ENCODE data around the gene BMI1. TPM values are rescaled to one million over a fixed set of nuclear protein-coding genes. Genes with fewer than 3 reads are reported as not detected.

Gene BMI1
- total and polyA plus RNA-seq, 4 donors: 46.4 to 62.8 (median 55.6) TPM

DNA sequence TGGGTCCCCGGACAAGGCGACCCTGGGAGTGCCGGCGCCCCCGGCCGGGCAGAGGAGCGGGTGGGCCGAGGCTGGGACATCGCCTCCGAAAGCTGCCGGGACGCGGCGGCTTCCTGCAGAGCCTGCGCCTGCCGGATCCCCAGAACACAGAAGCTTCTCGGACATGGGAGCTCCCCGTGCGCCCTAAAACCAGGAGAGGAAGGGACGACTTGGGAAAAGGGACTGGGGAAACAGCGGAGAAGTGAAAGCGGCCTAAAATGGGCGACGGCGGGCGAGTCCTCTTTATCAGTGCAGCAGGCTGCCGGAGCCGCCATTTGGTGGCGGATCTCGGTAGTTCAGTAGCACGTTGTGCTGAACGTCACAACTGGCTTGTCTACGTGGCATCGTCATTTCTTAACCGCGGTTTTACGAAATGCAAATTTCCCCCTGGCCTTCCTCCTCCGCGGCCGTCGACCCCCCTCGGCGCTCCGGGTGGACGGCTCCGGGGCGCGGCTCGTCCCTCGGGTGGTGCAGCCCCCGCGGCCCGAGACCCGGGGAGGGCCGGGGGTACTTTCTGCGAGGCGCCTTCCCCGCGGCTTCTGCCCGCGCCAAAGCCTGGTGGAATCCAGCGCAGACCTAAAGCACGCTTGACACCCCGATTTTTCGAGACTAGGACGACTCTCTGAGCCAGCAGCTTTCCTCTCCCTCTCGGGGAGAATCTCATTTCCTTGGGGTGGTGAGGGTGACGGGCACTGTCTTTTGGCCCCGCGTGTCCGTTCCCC lies 14.5 kb downstream of the BMI1 start:
- H3K4me1 ChIP-seq (ENCODE audit: control insufficient read depth, insufficient read depth, low read length): peaks cover 36% of the 10 kb centered on the region
- H3K9me3 ChIP-seq (ENCODE audit: control insufficient read depth, insufficient read depth, low read length): no peaks in the 10 kb centered on the region
- peak overlapping the region; percentile 39 for H3K4me3 ChIP-seq (ENCODE audit: low read depth, low read length)
- peaks cover 82% of the 10 kb centered on the region for H3K27me3 ChIP-seq (ENCODE audit: control insufficient read depth, insufficient read depth, low read length)
- DNase-seq (ENCODE audit: low read depth in 4 of 6, low spot score in 6 of 6): peak in 2 of 6 donors; percentile 85 to 86
- no peaks in the 10 kb centered on the region for H3K36me3 ChIP-seq (ENCODE audit: control insufficient read depth, insufficient read depth, low read length)
- under 1% methylated on average over 69 of the region's 71 CpGs for WGBS (ENCODE audit: insufficient coverage)
- H3K27ac ChIP-seq (ENCODE audit: low read depth, low read length): no peak overlapping the region

GRCh38 chr10:22338185-22338900 lies 17.4 kb downstream of the BMI1 start:
- peaks cover 94% of the 10 kb centered on the region for H3K27me3 ChIP-seq (ENCODE audit: control insufficient read depth, insufficient read depth, low read length)
- no peaks in the 10 kb centered on the region for H3K36me3 ChIP-seq (ENCODE audit: control insufficient read depth, insufficient read depth, low read length)
- WGBS (ENCODE audit: insufficient coverage): no CpG with 5 or more reads among the region's 9 CpGs
- peaks cover 44% of the 10 kb centered on the region for H3K4me1 ChIP-seq (ENCODE audit: control insufficient read depth, insufficient read depth, low read length)
- H3K27ac ChIP-seq (ENCODE audit: low read depth, low read length): no peak overlapping the region
- H3K9me3 ChIP-seq (ENCODE audit: control insufficient read depth, insufficient read depth, low read length): no peaks in the 10 kb centered on the region
- peak in 2 of 6 donors; percentile 37 to 44 for DNase-seq (ENCODE audit: low read depth in 4 of 6, low spot score in 6 of 6)
- H3K4me3 ChIP-seq (ENCODE audit: low read depth, low read length): no peak overlapping the region

DNA sequence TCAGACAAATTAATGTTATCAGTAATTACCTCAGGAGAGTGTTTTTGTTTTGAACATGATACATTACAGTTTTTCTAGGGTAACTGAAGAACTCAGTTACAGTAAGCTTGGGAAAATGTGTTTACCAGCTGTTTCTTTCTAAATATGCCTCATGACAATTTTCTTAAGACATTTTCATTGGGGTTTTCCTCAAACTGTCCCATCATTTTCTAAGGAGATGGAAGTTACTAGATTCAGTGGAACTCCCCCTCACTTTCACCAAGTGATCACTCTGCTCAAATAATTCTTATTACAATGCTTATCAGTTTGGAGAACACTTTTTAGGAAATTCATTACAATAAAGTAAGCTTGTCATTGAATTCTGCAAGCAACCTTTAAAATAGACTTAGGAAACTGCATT lies 18.0 kb downstream of the BMI1 start:
- peaks cover 42% of the 10 kb centered on the region for H3K4me1 ChIP-seq (ENCODE audit: control insufficient read depth, insufficient read depth, low read length)
- no peak for DNase-seq (ENCODE audit: low read depth in 4 of 6, low spot score in 6 of 6)
- no peaks in the 10 kb centered on the region for H3K9me3 ChIP-seq (ENCODE audit: control insufficient read depth, insufficient read depth, low read length)
- no peaks in the 10 kb centered on the region for H3K36me3 ChIP-seq (ENCODE audit: control insufficient read depth, insufficient read depth, low read length)
- H3K27ac ChIP-seq (ENCODE audit: low read depth, low read length): no peak overlapping the region
- peaks cover 94% of the 10 kb centered on the region for H3K27me3 ChIP-seq (ENCODE audit: control insufficient read depth, insufficient read depth, low read length)
- H3K4me3 ChIP-seq (ENCODE audit: low read depth, low read length): no peak overlapping the region

GRCh38 chr10:22339761-22340328 lies 18.9 kb downstream of the BMI1 start:
- Histone ChIP-seq H3K9me3 (ENCODE audit: control insufficient read depth, insufficient read depth, low read length) (no peaks in the 10 kb centered on the region), H3K36me3 (ENCODE audit: control insufficient read depth, insufficient read depth, low read length) (no peaks in the 10 kb centered on the region), H3K4me1 (ENCODE audit: control insufficient read depth, insufficient read depth, low read length) (peaks cover 32% of the 10 kb centered on the region), H3K4me3 (ENCODE audit: low read depth, low read length) (peak overlapping the region; percentile 70), H3K27ac (ENCODE audit: low read depth, low read length) (no peak overlapping the region), H3K27me3 (ENCODE audit: control insufficient read depth, insufficient read depth, low read length) (peaks cover 94% of the 10 kb centered on the region)
- no peak for DNase-seq (ENCODE audit: low read depth in 4 of 6, low spot score in 6 of 6)
- WGBS (ENCODE audit: insufficient coverage): 0% methylated on average over 7 of the region's 13 CpGs

DNA sequence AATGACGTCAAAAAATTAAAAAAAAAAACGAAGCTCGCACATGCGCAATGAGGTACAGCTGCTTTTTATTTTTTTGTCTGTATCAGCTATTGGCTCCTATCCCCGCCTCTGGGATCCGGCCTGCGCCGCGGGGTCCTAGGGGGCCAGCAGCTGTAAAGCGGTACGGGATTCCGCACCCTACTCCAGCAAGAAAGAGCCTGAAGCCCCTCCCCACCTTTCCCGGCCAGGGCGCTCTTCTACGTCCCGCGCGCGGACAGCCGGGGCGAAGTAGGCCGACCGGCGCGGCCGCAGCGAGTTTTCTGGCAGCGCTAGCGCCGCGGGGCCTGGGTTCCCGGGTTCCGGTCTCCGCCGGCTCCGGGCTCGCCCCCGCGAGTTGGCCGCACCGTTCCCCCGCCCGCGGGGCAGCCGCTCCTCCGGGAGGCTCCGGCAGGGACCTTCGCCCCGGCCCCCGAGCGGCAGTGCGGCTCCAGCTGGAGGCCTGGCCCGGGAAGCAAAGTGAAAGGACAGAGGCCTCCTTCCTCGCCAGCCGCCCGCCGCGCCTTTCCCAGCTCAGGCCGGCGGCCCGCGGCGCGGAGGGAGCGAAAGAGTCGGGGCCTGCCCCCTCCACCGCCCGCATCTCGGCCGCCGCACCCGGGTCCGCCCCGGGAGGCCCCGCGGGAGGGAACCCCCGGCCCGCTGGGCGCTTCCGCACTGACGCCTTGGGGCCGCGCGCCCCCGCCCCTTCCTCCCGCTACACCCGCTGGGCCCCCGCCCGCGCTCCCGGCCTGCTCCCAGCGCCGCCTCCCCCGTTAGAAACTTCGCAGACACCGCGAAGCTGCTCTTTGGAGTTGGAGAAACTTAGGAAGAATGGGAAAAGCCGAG lies 19.7 kb downstream of the BMI1 start:
- peak in 2 of 6 donors; percentile 88 to 93 for DNase-seq (ENCODE audit: low read depth in 4 of 6, low spot score in 6 of 6)
- Histone ChIP-seq H3K36me3 (ENCODE audit: control insufficient read depth, insufficient read depth, low read length) (no peaks in the 10 kb centered on the region), H3K9me3 (ENCODE audit: control insufficient read depth, insufficient read depth, low read length) (no peaks in the 10 kb centered on the region), H3K4me1 (ENCODE audit: control insufficient read depth, insufficient read depth, low read length) (peaks cover 31% of the 10 kb centered on the region), H3K27ac (ENCODE audit: low read depth, low read length) (peak overlapping the region; percentile 71), H3K27me3 (ENCODE audit: control insufficient read depth, insufficient read depth, low read length) (peaks cover 94% of the 10 kb centered on the region), H3K4me3 (ENCODE audit: low read depth, low read length) (peak overlapping the region; percentile 70)
- WGBS (ENCODE audit: insufficient coverage): under 1% methylated on average over 79 of the region's 98 CpGs

DNA sequence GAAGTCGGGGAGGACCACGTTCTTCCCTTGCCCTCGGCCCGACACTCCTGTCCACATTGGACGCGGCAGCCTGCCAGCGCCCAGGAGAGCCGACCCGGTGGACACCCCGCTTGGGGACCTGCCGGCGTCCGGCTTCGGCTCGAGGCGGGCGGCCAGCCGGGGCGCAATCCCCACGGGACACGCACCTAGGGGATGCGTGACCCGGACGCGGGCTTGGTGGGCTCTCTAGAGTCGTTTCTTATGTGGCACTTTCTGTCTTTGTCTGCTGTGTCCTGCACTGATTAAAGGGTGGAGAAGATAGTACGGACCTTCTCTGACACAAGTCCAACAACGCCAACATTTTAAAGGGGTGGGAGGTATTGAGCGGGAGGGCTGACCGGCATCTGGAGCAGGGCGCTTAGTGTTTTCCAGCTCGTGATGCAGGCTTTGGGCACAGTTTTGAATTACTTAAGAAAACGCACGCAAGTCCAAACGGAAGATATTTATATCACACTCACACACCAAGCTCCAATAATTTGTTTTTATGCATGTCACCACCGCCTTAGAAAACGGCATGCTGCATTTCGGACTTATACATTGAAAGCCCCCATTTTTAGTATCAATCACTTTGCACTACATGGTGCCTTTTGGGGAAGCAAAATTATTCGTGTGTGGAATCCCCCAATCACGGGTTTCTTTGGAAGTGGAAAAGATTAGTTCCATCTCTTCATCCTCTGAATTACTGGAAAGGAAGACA lies 20.5 kb downstream of the BMI1 start:
- Histone ChIP-seq H3K4me3 (ENCODE audit: low read depth, low read length) (peak overlapping the region; percentile 70), H3K36me3 (ENCODE audit: control insufficient read depth, insufficient read depth, low read length) (no peaks in the 10 kb centered on the region), H3K27me3 (ENCODE audit: control insufficient read depth, insufficient read depth, low read length) (peaks cover 94% of the 10 kb centered on the region), H3K4me1 (ENCODE audit: control insufficient read depth, insufficient read depth, low read length) (peaks cover 26% of the 10 kb centered on the region), H3K9me3 (ENCODE audit: control insufficient read depth, insufficient read depth, low read length) (no peaks in the 10 kb centered on the region), H3K27ac (ENCODE audit: low read depth, low read length) (no peak overlapping the region)
- DNase-seq (ENCODE audit: low read depth in 4 of 6, low spot score in 6 of 6): peak in 2 of 6 donors; percentile 45 to 58
- WGBS (ENCODE audit: insufficient coverage): 0% methylated on average over 31 of the region's 40 CpGs

- WGBS (ENCODE audit: insufficient coverage): no CpG with 5 or more reads among the region's 3 CpGs
- Histone ChIP-seq H3K27me3 (ENCODE audit: control insufficient read depth, insufficient read depth, low read length) (peaks cover 93% of the 10 kb centered on the region), H3K36me3 (ENCODE audit: control insufficient read depth, insufficient read depth, low read length) (no peaks in the 10 kb centered on the region)
Measured at GRCh38 chr10:22341926-22342196, 21.0 kb downstream of the BMI1 start.

GRCh38 chr10:22342421-22342820 lies 21.5 kb downstream of the BMI1 start:
- Histone ChIP-seq H3K4me1 (ENCODE audit: control insufficient read depth, insufficient read depth, low read length) (peaks cover 19% of the 10 kb centered on the region), H3K4me3 (ENCODE audit: low read depth, low read length) (no peak overlapping the region), H3K9me3 (ENCODE audit: control insufficient read depth, insufficient read depth, low read length) (no peaks in the 10 kb centered on the region), H3K27ac (ENCODE audit: low read depth, low read length) (no peak overlapping the region), H3K27me3 (ENCODE audit: control insufficient read depth, insufficient read depth, low read length) (peaks cover 92% of the 10 kb centered on the region), H3K36me3 (ENCODE audit: control insufficient read depth, insufficient read depth, low read length) (no peaks in the 10 kb centered on the region)
- peak in 2 of 6 donors; percentile 37 to 48 for DNase-seq (ENCODE audit: low read depth in 4 of 6, low spot score in 6 of 6)
- WGBS (ENCODE audit: insufficient coverage): no CpG with 5 or more reads among the region's 3 CpGs

More at GRCh38 chr10:22341926-22342196, 21.0 kb downstream of the BMI1 start:
- Histone ChIP-seq H3K4me1 (ENCODE audit: control insufficient read depth, insufficient read depth, low read length) (peaks cover 21% of the 10 kb centered on the region), H3K4me3 (ENCODE audit: low read depth, low read length) (no peak overlapping the region), H3K9me3 (ENCODE audit: control insufficient read depth, insufficient read depth, low read length) (no peaks in the 10 kb centered on the region), H3K27ac (ENCODE audit: low read depth, low read length) (no peak overlapping the region)
- peak in 2 of 6 donors; percentile 44 to 50 for DNase-seq (ENCODE audit: low read depth in 4 of 6, low spot score in 6 of 6)

DNA sequence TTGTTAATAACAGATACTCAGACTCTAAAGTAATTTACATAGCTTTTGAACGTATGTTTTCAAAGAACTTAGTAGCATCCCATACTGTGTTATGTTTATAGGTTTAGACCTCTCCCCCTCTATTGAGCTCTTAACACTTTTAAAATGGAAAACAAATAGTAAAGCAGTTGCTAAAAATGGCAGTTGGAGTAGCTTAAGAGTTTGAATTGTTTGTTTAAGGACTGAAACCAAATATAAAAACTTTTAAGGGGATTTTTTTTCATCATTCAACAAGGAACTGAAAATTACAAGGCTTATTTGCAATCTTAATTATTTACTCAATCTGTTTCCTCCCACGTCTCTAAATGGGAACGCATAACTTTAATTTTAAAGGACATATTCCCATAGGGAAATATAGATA lies 22.8 kb downstream of the BMI1 start:
- Histone ChIP-seq H3K4me3 (ENCODE audit: low read depth, low read length) (no peak overlapping the region), H3K27me3 (ENCODE audit: control insufficient read depth, insufficient read depth, low read length) (peaks cover 84% of the 10 kb centered on the region), H3K4me1 (ENCODE audit: control insufficient read depth, insufficient read depth, low read length) (peaks cover 19% of the 10 kb centered on the region), H3K36me3 (ENCODE audit: control insufficient read depth, insufficient read depth, low read length) (no peaks in the 10 kb centered on the region), H3K9me3 (ENCODE audit: control insufficient read depth, insufficient read depth, low read length) (no peaks in the 10 kb centered on the region), H3K27ac (ENCODE audit: low read depth, low read length) (no peak overlapping the region)
- WGBS (ENCODE audit: insufficient coverage): no CpG with 5 or more reads among the region's 3 CpGs
- DNase-seq (ENCODE audit: low read depth in 4 of 6, low spot score in 6 of 6): peak in 1 of 6 donors; percentile 18
